ENCODE data around the gene KCNQ1.

Gene KCNQ1

GRCh38 chr11:2517016-2517385, 72.2 kb downstream of the KCNQ1 start:
- TF ChIP-seq CTCF (IDR thresholded peaks at IDR 0.05; ENCODE audit: poor library complexity, severe bottlenecking), result no peak
- H3K4me3 ChIP-seq (ENCODE audit: severe bottlenecking), result no peak overlapping the region
- H3K27me3 ChIP-seq (ENCODE audit: insufficient read depth, poor library complexity, severe bottlenecking), result no peaks in the 10 kb centered on the region
- ATAC-seq (ENCODE audit: low read depth), result no peak
- no peaks in the 10 kb centered on the region for H3K36me3 ChIP-seq (ENCODE audit: low read depth)
- H3K27ac ChIP-seq (ENCODE audit: poor library complexity, severe bottlenecking), result no peak overlapping the region
- no peak for DNase-seq (ENCODE audit: low spot score)
- H3K4me1 ChIP-seq (ENCODE audit: insufficient read depth, poor library complexity, severe bottlenecking), result no peaks in the 10 kb centered on the region
- no peaks in the 10 kb centered on the region for H3K9me3 ChIP-seq (ENCODE audit: severe bottlenecking)

- H3K27me3 ChIP-seq (ENCODE audit: insufficient read depth, poor library complexity, severe bottlenecking), result no peaks in the 10 kb centered on the region
- DNase-seq (ENCODE audit: low spot score), result no peak
- no peaks in the 10 kb centered on the region for H3K36me3 ChIP-seq (ENCODE audit: low read depth)
- no peak for ATAC-seq (ENCODE audit: low read depth)
- H3K9me3 ChIP-seq (ENCODE audit: severe bottlenecking), result no peaks in the 10 kb centered on the region
- H3K4me1 ChIP-seq (ENCODE audit: insufficient read depth, poor library complexity, severe bottlenecking), result no peaks in the 10 kb centered on the region
- no peak overlapping the region for H3K4me3 ChIP-seq (ENCODE audit: severe bottlenecking)
- no peak overlapping the region for H3K27ac ChIP-seq (ENCODE audit: poor library complexity, severe bottlenecking)
- TF ChIP-seq CTCF (IDR thresholded peaks at IDR 0.05; ENCODE audit: poor library complexity, severe bottlenecking), result no peak
Observed at GRCh38 chr11:2517386-2518064, 72.7 kb downstream of the KCNQ1 start.

- Histone ChIP-seq H3K27ac (ENCODE audit: poor library complexity, severe bottlenecking) (no peak overlapping the region), H3K9me3 (ENCODE audit: severe bottlenecking) (no peaks in the 10 kb centered on the region), H3K36me3 (ENCODE audit: low read depth) (no peaks in the 10 kb centered on the region), H3K4me1 (ENCODE audit: insufficient read depth, poor library complexity, severe bottlenecking) (no peaks in the 10 kb centered on the region), H3K4me3 (ENCODE audit: severe bottlenecking) (no peak overlapping the region), H3K27me3 (ENCODE audit: insufficient read depth, poor library complexity, severe bottlenecking) (no peaks in the 10 kb centered on the region)
- TF ChIP-seq CTCF (IDR thresholded peaks at IDR 0.05; ENCODE audit: poor library complexity, severe bottlenecking), result no peak
- peak; percentile 49 for DNase-seq (ENCODE audit: low spot score)
- ATAC-seq (ENCODE audit: low read depth), result no peak
Observed at GRCh38 chr11:2518111-2518982, 73.5 kb downstream of the KCNQ1 start.

GRCh38 chr11:2518983-2519340, 74.2 kb downstream of the KCNQ1 start:
- H3K27me3 ChIP-seq (ENCODE audit: insufficient read depth, poor library complexity, severe bottlenecking), result no peaks in the 10 kb centered on the region
- H3K4me3 ChIP-seq (ENCODE audit: severe bottlenecking), result no peak overlapping the region
- no peaks in the 10 kb centered on the region for H3K4me1 ChIP-seq (ENCODE audit: insufficient read depth, poor library complexity, severe bottlenecking)
- no peak overlapping the region for H3K27ac ChIP-seq (ENCODE audit: poor library complexity, severe bottlenecking)
- TF ChIP-seq CTCF (IDR thresholded peaks at IDR 0.05; ENCODE audit: poor library complexity, severe bottlenecking), result no peak
- H3K9me3 ChIP-seq (ENCODE audit: severe bottlenecking), result no peaks in the 10 kb centered on the region
- no peak for DNase-seq (ENCODE audit: low spot score)
- H3K36me3 ChIP-seq (ENCODE audit: low read depth), result no peaks in the 10 kb centered on the region
- no peak for ATAC-seq (ENCODE audit: low read depth)

GRCh38 chr11:2519517-2519861, 74.7 kb downstream of the KCNQ1 start:
- Histone ChIP-seq H3K4me3 (ENCODE audit: severe bottlenecking) (no peak overlapping the region), H3K9me3 (ENCODE audit: severe bottlenecking) (no peaks in the 10 kb centered on the region), H3K27ac (ENCODE audit: poor library complexity, severe bottlenecking) (no peak overlapping the region), H3K36me3 (ENCODE audit: low read depth) (no peaks in the 10 kb centered on the region), H3K4me1 (ENCODE audit: insufficient read depth, poor library complexity, severe bottlenecking) (no peaks in the 10 kb centered on the region), H3K27me3 (ENCODE audit: insufficient read depth, poor library complexity, severe bottlenecking) (no peaks in the 10 kb centered on the region)
- ATAC-seq (ENCODE audit: low read depth) (no peak), DNase-seq (ENCODE audit: low spot score) (no peak)
- no peak for TF ChIP-seq CTCF (IDR thresholded peaks at IDR 0.05; ENCODE audit: poor library complexity, severe bottlenecking)
